ENCODE results near the gene SMURF1. TPM values are rescaled to one million over a fixed set of nuclear protein-coding genes. Genes with fewer than 3 reads are reported as not detected.

The SMURF1 gene
- total RNA-seq, 2 donors from 2014 or later: 16.9 to 31.3 TPM

GRCh38 chr7:99006739-99007424 is 137.0 kb downstream of the SMURF1 start:
- peaks cover 9 to 25% of the 10 kb centered on the region in 2 donors for H3K36me3 ChIP-seq (replicated peaks in 1 of 2; ENCODE audit: insufficient read depth in 1 of 2, low read depth in 2 of 2)
- H3K27ac ChIP-seq: no peak overlapping the region
- DNase-seq (peak in 1 of 4 donors; percentile 3), ATAC-seq (no peak)
- no peaks in the 10 kb centered on the region for H3K27me3 ChIP-seq
- 86 to 93% methylated on average over 10 to 11 of the region's 11 CpGs for WGBS, 2 donors
- no peaks in the 10 kb centered on the region for H3K9me3 ChIP-seq
- TF ChIP-seq CTCF (IDR thresholded peaks at IDR 0.05) (no peak), POLR2A (IDR thresholded peaks at IDR 0.05) (no peak)
- no peaks in the 10 kb centered on the region for H3K4me1 ChIP-seq
- H3K4me3 ChIP-seq: no peak overlapping the region
- intact Hi-C loops (cut with DNase I): no loop called here

GRCh38 chr7:99005776-99006175 is 138.1 kb downstream of the SMURF1 start:
- DNase-seq: peak in 1 of 4 donors; percentile 3

GRCh38 chr7:99004781-99005500 is 139.0 kb downstream of the SMURF1 start:
- TF ChIP-seq POLR2A (IDR thresholded peaks at IDR 0.05): no peak
- TF ChIP-seq CTCF (IDR thresholded peaks at IDR 0.05): no peak
- peaks cover 9 to 22% of the 10 kb centered on the region in 2 donors for H3K36me3 ChIP-seq (replicated peaks in 1 of 2; ENCODE audit: insufficient read depth in 1 of 2, low read depth in 2 of 2)
- WGBS, 2 donors: 89 to 93% methylated on average over 26 of the region's 26 CpGs
- H3K9me3 ChIP-seq: no peaks in the 10 kb centered on the region
- no peak overlapping the region for H3K27ac ChIP-seq
- DNase-seq (peak in 1 of 4 donors; percentile 7), ATAC-seq (no peak)
- no peaks in the 10 kb centered on the region for H3K4me1 ChIP-seq
- H3K4me3 ChIP-seq: no peak overlapping the region
- intact Hi-C loops (cut with DNase I): no loop called here
- no peaks in the 10 kb centered on the region for H3K27me3 ChIP-seq

More at GRCh38 chr7:99005776-99006175, 138.1 kb downstream of the SMURF1 start:
- ATAC-seq: no peak
- TF ChIP-seq CTCF (IDR thresholded peaks at IDR 0.05) (no peak), POLR2A (IDR thresholded peaks at IDR 0.05) (no peak)
- intact Hi-C loops (cut with DNase I): no loop called here
- WGBS, 2 donors: 76 to 87% methylated on average over 13 to 15 of the region's 15 CpGs
- no peaks in the 10 kb centered on the region for H3K27me3 ChIP-seq
- no peaks in the 10 kb centered on the region for H3K9me3 ChIP-seq
- peaks cover 9 to 21% of the 10 kb centered on the region in 2 donors for H3K36me3 ChIP-seq (replicated peaks in 1 of 2; ENCODE audit: insufficient read depth in 1 of 2, low read depth in 2 of 2)
- H3K4me3 ChIP-seq: no peak overlapping the region
- no peaks in the 10 kb centered on the region for H3K4me1 ChIP-seq
- no peak overlapping the region for H3K27ac ChIP-seq

- DNase-seq: peak in 1 of 4 donors; percentile 3
- WGBS, 2 donors: 88 to 95% methylated on average over 6 to 8 of the region's 8 CpGs
These were observed 139.7 kb downstream of the SMURF1 start for GRCh38 chr7:99004216-99004615.

More at GRCh38 chr7:99004216-99004615, 139.7 kb downstream of the SMURF1 start:
- TF ChIP-seq CTCF (IDR thresholded peaks at IDR 0.05) (no peak), POLR2A (IDR thresholded peaks at IDR 0.05) (no peak)
- Histone ChIP-seq H3K27ac (no peak overlapping the region), H3K4me1 (no peaks in the 10 kb centered on the region), H3K4me3 (no peak overlapping the region), H3K36me3 (replicated peaks in 1 of 2; ENCODE audit: insufficient read depth in 1 of 2, low read depth in 2 of 2) (peaks cover 9 to 22% of the 10 kb centered on the region in 2 donors), H3K9me3 (no peaks in the 10 kb centered on the region), H3K27me3 (no peaks in the 10 kb centered on the region)
- ATAC-seq: no peak
- intact Hi-C loops (cut with DNase I): no loop called here

All from body of pancreas (tissue), 4 donors.